SU-DHL-6 (cell line): ENCODE measurements around the gene TXNDC5.

Experiments used
- H2AFZ ChIP-seq: fragments of 200-600 bp; sonication (generic); 2 replicates; pipeline ENCODE4 v1.6.1; 2014; ENCODE audit warnings: low read depth, mild to moderate bottlenecking, moderate library complexity, mixed read lengths, antibody characterized with exemption, low read length; ENCODE audit not compliant: severe bottlenecking
- H3F3A ChIP-seq: fragments of 200-600 bp; shearing (Covaris generic); 2 replicates; pipeline ENCODE4 v1.6.0; 2016; ENCODE audit warnings: antibody characterized with exemption, mild to moderate bottlenecking; ENCODE audit not compliant: insufficient read depth
- H3K27ac ChIP-seq: fragments of 200-600 bp; sonication (generic); 2 replicates; pipeline ENCODE4 v1.5.1; 2016; ENCODE audit warnings: low read depth, mild to moderate bottlenecking, low read length, moderate library complexity, mixed read lengths
- H3K27me3 ChIP-seq: fragments of 200-600 bp; sonication (generic), shearing (Covaris generic); 2 replicates; pipeline ENCODE4 v1.6.0; 2014; ENCODE audit warnings: mild to moderate bottlenecking, low read length
- H3K36me3 ChIP-seq: fragments of 200-600 bp; sonication (generic); 2 replicates; pipeline ENCODE4 v1.6.1; 2014; ENCODE audit warnings: mild to moderate bottlenecking, low read length, mixed read lengths
- H3K4me2 ChIP-seq: fragments of 300-600, 200-600 bp; shearing (Covaris generic), sonication (generic); 2 replicates; pipeline ENCODE4 v1.6.0; 2014; ENCODE audit warnings: low read length, low read depth, mild to moderate bottlenecking; ENCODE audit not compliant: poor library complexity, severe bottlenecking
- H3K4me3 ChIP-seq: fragments of 200-600 bp; sonication (generic); 2 replicates; pipeline ENCODE4 v1.5.1; 2014; ENCODE audit warnings: antibody characterized with exemption, low read length, mild to moderate bottlenecking, mixed read lengths; ENCODE audit not compliant: insufficient read depth, poor library complexity, severe bottlenecking
- H3K79me2 ChIP-seq: fragments of 200-600 bp; sonication (generic); 2 replicates; pipeline ENCODE4 v1.6.1; 2014; ENCODE audit warnings: mild to moderate bottlenecking, low read length, moderate library complexity; ENCODE audit not compliant: insufficient read depth
- H3K9ac ChIP-seq: fragments of 200-600 bp; sonication (generic); 2 replicates; pipeline ENCODE4 v1.7.0; 2014; ENCODE audit warnings: mild to moderate bottlenecking, low read length
- H3K9me2 ChIP-seq: fragments of 200-600 bp; sonication (generic); replicated peaks from 2 replicates; pipeline ENCODE4 v1.6.1; 2014; ENCODE audit warnings: low read length; ENCODE audit not compliant: insufficient read depth
- H3K9me3 ChIP-seq: fragments of 200-600 bp; sonication (generic); 2 replicates; pipeline ENCODE4 v1.6.1; 2014; ENCODE audit warnings: low read length, mixed read lengths; ENCODE audit not compliant: insufficient read depth
- H4K20me1 ChIP-seq: fragments of 200-600 bp; sonication (generic); 2 replicates; pipeline ENCODE4 v1.6.1; 2014; ENCODE audit warnings: low read depth, mild to moderate bottlenecking, antibody characterized with exemption, low read length, moderate library complexity, mixed read lengths
- CTCF ChIP-seq: fragments of 200-600 bp; sonication (generic); IDR thresholded peaks from one replicate; pipeline ENCODE4 v1.5.1; 2017; ENCODE audit warnings: antibody characterized with exemption, mild to moderate bottlenecking, low read length, moderate library complexity; ENCODE audit not compliant: insufficient read depth, poor library complexity, severe bottlenecking
- EZH2phosphoT487 ChIP-seq: fragments of 200-600 bp; sonication (generic), shearing (Covaris generic); conservative IDR thresholded peaks from 2 replicates; pipeline ENCODE4 v1.6.1; 2018; ENCODE audit warnings: mild to moderate bottlenecking, antibody characterized with exemption, low read length, moderate library complexity, mixed read lengths

Gene TXNDC5

GRCh38 chr6:7836371-7837026, 74.1 kb downstream of the TXNDC5 start:
- Histone ChIP-seq H2AFZ (no peak overlapping the region), H3K9me2 (no peaks in the 10 kb centered on the region), H3K79me2 (no peaks in the 10 kb centered on the region), H3K36me3 (no peaks in the 10 kb centered on the region), H3K9ac (no peak overlapping the region), H3K27ac (no peak overlapping the region), H3F3A (no peaks in the 10 kb centered on the region), H3K4me2 (no peak overlapping the region), H4K20me1 (no peaks in the 10 kb centered on the region), H3K9me3 (no peaks in the 10 kb centered on the region), H3K27me3 (no peaks in the 10 kb centered on the region), H3K4me3 (no peak overlapping the region)
- TF ChIP-seq CTCF (no peak), EZH2phosphoT487 (no peak)

DNA sequence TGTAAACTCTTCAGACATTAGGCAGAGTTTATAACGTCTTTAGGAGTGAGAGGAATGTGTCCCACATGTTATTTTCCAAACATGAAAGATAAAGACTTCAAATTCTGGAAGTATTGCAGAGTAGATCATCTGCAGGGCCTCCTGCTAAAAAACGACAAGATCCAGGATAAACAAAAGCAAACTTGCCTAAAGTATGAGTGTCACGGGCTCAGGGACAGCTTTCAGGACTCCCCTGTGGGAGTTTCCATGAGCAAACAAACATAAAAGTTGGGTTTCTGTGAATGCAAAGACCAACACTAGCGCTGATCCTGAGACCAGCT, 76.9 kb downstream of the TXNDC5 start:
- H4K20me1 ChIP-seq, result no peaks in the 10 kb centered on the region
- no peaks in the 10 kb centered on the region for H3K9me2 ChIP-seq
- no peak overlapping the region for H3K4me2 ChIP-seq
- H3K9me3 ChIP-seq, result 0 out of 2 replicates have a peak, but pooled peaks cover 9% of the 10 kb centered on the region
- no peaks in the 10 kb centered on the region for H3K36me3 ChIP-seq
- TF ChIP-seq EZH2phosphoT487, result no peak
- no peak for TF ChIP-seq CTCF
- no peaks in the 10 kb centered on the region for H3K27me3 ChIP-seq
- H3K79me2 ChIP-seq, result no peaks in the 10 kb centered on the region
- no peaks in the 10 kb centered on the region for H3F3A ChIP-seq
- H3K9ac ChIP-seq, result no peak overlapping the region
- H2AFZ ChIP-seq, result no peak overlapping the region
- H3K4me3 ChIP-seq, result no peak overlapping the region
- H3K27ac ChIP-seq, result no peak overlapping the region

DNA sequence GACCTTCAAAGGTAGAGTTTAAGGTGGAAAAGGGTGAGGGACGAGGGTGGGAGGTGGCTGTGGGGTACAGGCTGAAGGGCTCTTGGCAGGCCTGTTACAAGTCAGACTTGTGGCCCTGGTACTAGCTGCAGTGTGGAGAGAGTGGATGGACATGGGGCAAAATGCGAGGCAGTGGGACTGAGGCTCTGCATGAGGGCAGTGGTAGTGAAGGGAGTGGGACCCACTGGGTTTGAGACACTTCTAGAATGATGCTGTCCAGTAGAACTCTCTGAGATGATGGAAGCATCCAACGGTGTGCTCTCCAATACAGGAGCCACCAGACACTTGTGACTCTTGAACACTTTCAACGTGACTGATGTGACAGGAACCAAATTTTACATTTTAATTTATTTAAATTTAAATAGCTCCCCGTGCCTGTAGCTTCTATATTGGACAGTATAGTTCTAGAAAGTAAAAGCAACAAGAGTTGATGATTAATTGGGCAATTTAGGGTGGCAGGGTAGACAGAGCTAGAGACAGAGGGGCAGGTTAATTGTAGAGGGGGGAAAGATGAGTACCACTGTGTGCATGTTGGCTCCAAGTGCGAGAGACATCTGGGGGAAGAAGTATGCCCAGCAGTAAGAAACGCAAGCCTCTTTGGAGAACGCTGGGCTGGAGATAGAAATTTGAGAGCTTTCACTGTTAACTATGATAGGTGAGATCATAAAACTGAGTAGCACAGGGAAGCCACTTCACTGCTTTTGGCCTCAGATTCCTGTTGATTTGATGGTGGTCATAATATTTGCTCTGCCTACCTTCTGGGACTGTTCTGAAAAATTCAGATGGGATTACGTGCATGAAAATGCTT, 77.5 kb downstream of the TXNDC5 start:
- Histone ChIP-seq H3K9ac (no peak overlapping the region), H3K4me2 (no peak overlapping the region), H3F3A (no peaks in the 10 kb centered on the region), H3K4me3 (no peak overlapping the region), H2AFZ (no peak overlapping the region), H3K9me2 (no peaks in the 10 kb centered on the region), H3K79me2 (no peaks in the 10 kb centered on the region), H3K9me3 (0 out of 2 replicates have a peak, but pooled peaks cover 9% of the 10 kb centered on the region), H3K36me3 (no peaks in the 10 kb centered on the region), H3K27ac (no peak overlapping the region), H4K20me1 (no peaks in the 10 kb centered on the region), H3K27me3 (no peaks in the 10 kb centered on the region)
- no peak for TF ChIP-seq CTCF
